WTC11 (cell line): Measurements from ENCODE around the gene CXCL3.

Source experiments
- CTCF ChIP-seq: fragments of 200-600 bp; IDR thresholded peaks from 2 replicates; pipeline ENCODE4 v1.8.0; 2022; ENCODE audit warnings: antibody characterized with exemption
- JUN ChIP-seq: sonication (generic); formaldehyde crosslinking; IDR thresholded peaks from 2 replicates; pipeline ENCODE4 v1.8.0; 2023; ENCODE audit warnings: mild to moderate bottlenecking, missing genetic modification reagents
- KAT7 ChIP-seq: sonication (generic); formaldehyde crosslinking; IDR thresholded peaks from 2 replicates; pipeline ENCODE4 v1.8.1; 2023; ENCODE audit warnings: missing genetic modification reagents, mild to moderate bottlenecking, borderline replicate concordance
- MAX ChIP-seq: sonication (generic); formaldehyde crosslinking; IDR thresholded peaks from 2 replicates; pipeline ENCODE4 v1.8.0; 2022; ENCODE audit warnings: mild to moderate bottlenecking, missing genetic modification reagents
- PREB ChIP-seq: sonication (generic); formaldehyde crosslinking; IDR thresholded peaks from 2 replicates; pipeline ENCODE4 v1.8.1; 2022; ENCODE audit warnings: mild to moderate bottlenecking, missing genetic modification reagents, moderate library complexity, borderline replicate concordance

- TF ChIP-seq CTCF (no peak), JUN (CRISPR knock-in tag) (no peak), PREB (no peak), MAX (CRISPR knock-in tag) (no peak), KAT7 (no peak)
These were observed 17.0 kb upstream of the CXCL3 start for GRCh38 chr4:74055498-74055897.
